BLaER1 treated with 17β-estradiol and CSF1 and Interleukin-3, amounts not matched to agents 10 nM and 100 nM (cell line): ENCODE data around the gene CTIF.
"Not testable (repeated sequence)": the region's sequence is repeated elsewhere in the genome, so short reads cannot be mapped to it uniquely, and the experiment has no call there.

ENCODE experiments used
- H3K27ac ChIP-seq, 11 experiments: shearing (Covaris generic); formaldehyde crosslinking; 2 replicates each; pipeline ENCODE4 v1.8.1; 2022
- H3K27me3 ChIP-seq, 11 experiments: shearing (Covaris generic); formaldehyde crosslinking; 2 replicates each; pipeline ENCODE4 v1.8.1; 2022
- H3K36me3 ChIP-seq, 11 experiments: shearing (Covaris generic); formaldehyde crosslinking; 2 replicates each; pipeline ENCODE4 v1.8.1; 2022
- H3K4me1 ChIP-seq, 10 experiments: shearing (Covaris generic); formaldehyde crosslinking; 2 replicates each; pipeline ENCODE4 v1.8.1; 2022
- H3K4me2 ChIP-seq, 11 experiments: shearing (Covaris generic); formaldehyde crosslinking; 2 replicates each; pipeline ENCODE4 v1.8.1; 2022
- H3K4me3 ChIP-seq, 10 experiments: shearing (Covaris generic); formaldehyde crosslinking; 2 replicates each; pipeline ENCODE4 v1.8.1; 2022
- H3K9ac ChIP-seq, 11 experiments: shearing (Covaris generic); formaldehyde crosslinking; 2 replicates each; pipeline ENCODE4 v1.8.1; 2022
- H3K9me3 ChIP-seq, 11 experiments: shearing (Covaris generic); formaldehyde crosslinking; replicated peaks in 1 of 11; 2 replicates each; pipeline ENCODE4 v1.8.1; 2022
- H4K20me1 ChIP-seq, 11 experiments: shearing (Covaris generic); formaldehyde crosslinking; 2 replicates each; pipeline ENCODE4 v1.8.1; 2022
- Cebpa-rat ChIP-seq, 11 experiments: shearing (Covaris generic); IDR thresholded peaks; 2 replicates each; pipeline ENCODE4 v1.8.1; 2022

CTIF gene

DNA sequence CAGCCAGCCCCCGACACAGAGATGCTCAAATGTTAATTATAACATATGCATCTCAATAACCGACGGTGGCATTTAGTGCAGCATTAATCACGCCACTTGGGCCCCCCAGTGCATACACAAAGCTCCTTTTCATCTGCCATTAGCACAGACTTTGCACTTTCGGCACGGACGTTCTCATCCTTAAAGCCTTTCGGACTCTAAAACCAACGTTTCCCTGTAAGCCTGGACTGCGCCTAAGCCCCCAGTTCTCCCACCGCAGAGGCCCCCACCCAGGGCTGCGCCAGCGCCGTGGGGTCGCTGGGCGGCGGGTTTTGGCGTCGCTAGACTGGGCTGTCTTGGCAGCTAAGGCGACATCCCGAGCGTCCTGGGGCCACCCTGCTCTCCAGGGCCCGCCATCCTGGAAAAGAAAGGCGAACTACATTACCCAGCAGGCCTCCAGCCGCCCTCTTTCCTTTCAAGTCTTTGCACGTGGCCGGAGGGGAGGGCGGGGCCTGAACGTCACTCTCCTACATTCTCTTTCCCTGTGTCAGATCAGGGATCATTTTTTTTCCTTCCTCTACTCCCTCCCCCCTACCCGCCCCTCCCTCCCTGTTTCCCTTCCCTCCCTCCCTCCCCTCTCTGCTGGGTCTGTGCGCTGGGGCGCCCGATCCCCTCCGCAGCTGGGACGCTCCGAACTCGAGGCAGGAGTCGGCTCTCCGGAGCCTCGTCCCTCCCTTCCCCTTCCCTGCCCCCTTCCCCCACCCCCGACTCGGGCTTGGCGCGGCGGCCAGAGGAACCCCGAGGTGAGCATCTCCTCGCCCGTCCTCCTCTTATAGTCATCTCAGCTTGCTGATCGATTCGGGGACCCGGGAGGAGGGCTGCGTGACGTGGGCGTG, at the start of gene CTIF:
Gene CTIF (plus strand): TSS at position 501 of the 875 bp plus-strand sequence. CDS start 80,535 bp downstream, outside the sequence.
- H3K27ac ChIP-seq: peak within 1 kb of the TSS in 10 of 11 experiments; percentile 24 to 60 (median 56); a peak in 17 of 22 replicates
- H3K4me1 ChIP-seq: peaks cover 5 to 19% (median 14%) of the 10 kb centered on the region in 10 experiments; a peak in 17 of 20 replicates
- H3K4me3 ChIP-seq: peak within 1 kb of the TSS; percentile 73 to 95 (median 81)
- H3K9me3 ChIP-seq: no peaks in the 10 kb centered on the region
- peaks cover 0 to 6% (median 0%) of the 10 kb centered on the region in 11 experiments; a peak in 1 of 22 replicates for H3K36me3 ChIP-seq
- H3K27me3 ChIP-seq: peaks cover 0 to 43% (median 34%) of the 10 kb centered on the region in 11 experiments; a peak in 18 of 22 replicates
- H4K20me1 ChIP-seq: peaks cover 24 to 44% (median 40%) of the 10 kb centered on the region in 11 experiments
- no peak for TF ChIP-seq Cebpa-rat (IDR thresholded peaks at IDR 0.05)
- H3K9ac ChIP-seq: peak within 1 kb of the TSS; percentile 63 to 82 (median 80)
- peak within 1 kb of the TSS; percentile 94 to 100 (median 100) for H3K4me2 ChIP-seq

DNA sequence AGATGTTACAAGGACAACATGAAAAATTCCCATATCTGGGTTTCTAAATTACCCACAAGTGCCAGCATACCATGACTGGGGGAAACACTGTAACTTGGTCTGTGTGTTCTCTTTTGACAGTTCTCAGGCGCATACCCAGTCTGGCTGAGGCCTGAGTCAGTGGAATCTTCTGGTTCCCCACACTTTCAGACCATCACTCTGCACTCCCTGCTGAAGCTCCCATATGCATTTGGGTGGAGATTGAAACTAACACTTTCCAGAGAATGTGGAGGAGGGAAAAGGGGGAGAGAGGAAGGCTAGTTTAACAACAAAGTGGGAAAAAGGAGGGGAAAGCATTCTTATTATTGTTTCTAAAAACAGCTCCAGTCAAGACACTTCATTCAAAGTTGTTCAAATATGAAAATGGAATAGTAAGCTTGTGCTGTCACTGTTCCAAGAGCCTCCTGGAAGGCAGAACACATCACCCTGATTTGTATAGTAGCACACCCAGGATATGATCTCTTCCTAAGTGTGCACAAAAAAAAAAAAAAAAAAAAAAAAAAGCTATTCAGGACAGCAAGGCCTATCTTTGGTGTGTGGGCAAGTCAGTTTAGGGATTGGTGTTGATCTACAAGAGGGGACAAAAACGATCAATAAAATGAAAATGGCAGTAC, 48.1 kb upstream of the CTIF start:
- no peak overlapping the region for H3K4me3 ChIP-seq
- H3K4me2 ChIP-seq: no peak overlapping the region
- 0 out of 22 replicates have a peak, but pooled peaks cover 0 to 4% (median 0%) of the 10 kb centered on the region in 11 experiments for H3K9me3 ChIP-seq
- H3K4me1 ChIP-seq: peaks cover 0 to 8% (median 7%) of the 10 kb centered on the region in 10 experiments; a peak in 7 of 20 replicates
- no peak overlapping the region for H3K27ac ChIP-seq
- no peak overlapping the region for H3K9ac ChIP-seq
- H3K36me3 ChIP-seq: no peaks in the 10 kb centered on the region
- no peaks in the 10 kb centered on the region for H4K20me1 ChIP-seq
- no peak for TF ChIP-seq Cebpa-rat (IDR thresholded peaks at IDR 0.05)
- no peaks in the 10 kb centered on the region for H3K27me3 ChIP-seq

DNA sequence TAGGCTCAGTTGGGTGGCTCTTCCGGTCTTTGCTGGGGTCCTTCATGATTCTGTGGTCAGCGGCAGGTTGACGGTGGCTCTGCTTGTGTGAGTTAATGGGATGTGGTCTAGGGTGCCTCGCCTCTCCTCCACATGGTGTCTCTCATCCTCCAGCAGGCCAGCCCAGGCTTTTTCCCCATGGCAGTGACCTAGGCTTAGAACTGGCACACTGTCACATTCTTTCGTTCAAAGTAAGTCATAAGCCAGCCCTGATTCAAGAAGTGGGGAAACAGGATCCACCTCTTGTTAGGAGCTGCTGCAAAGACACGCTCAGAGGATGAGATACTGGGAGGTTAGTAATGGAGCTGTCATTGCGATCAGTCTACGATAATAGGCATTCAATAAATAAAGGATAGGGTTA, 46.0 kb upstream of the CTIF start:
- no peaks in the 10 kb centered on the region for H3K27me3 ChIP-seq
- H3K27ac ChIP-seq: no peak overlapping the region
- no peak overlapping the region for H3K4me3 ChIP-seq
- H3K36me3 ChIP-seq: no peaks in the 10 kb centered on the region
- H3K4me2 ChIP-seq: no peak overlapping the region
- peaks cover 0 to 8% (median 7%) of the 10 kb centered on the region in 10 experiments; a peak in 7 of 20 replicates for H3K4me1 ChIP-seq
- TF ChIP-seq Cebpa-rat (IDR thresholded peaks at IDR 0.05): no peak
- no peaks in the 10 kb centered on the region for H4K20me1 ChIP-seq
- no peak overlapping the region for H3K9ac ChIP-seq
- peaks cover 4 to 22% (median 11%) of the 10 kb centered on the region in 11 experiments; a peak in 15 of 22 replicates for H3K9me3 ChIP-seq

DNA sequence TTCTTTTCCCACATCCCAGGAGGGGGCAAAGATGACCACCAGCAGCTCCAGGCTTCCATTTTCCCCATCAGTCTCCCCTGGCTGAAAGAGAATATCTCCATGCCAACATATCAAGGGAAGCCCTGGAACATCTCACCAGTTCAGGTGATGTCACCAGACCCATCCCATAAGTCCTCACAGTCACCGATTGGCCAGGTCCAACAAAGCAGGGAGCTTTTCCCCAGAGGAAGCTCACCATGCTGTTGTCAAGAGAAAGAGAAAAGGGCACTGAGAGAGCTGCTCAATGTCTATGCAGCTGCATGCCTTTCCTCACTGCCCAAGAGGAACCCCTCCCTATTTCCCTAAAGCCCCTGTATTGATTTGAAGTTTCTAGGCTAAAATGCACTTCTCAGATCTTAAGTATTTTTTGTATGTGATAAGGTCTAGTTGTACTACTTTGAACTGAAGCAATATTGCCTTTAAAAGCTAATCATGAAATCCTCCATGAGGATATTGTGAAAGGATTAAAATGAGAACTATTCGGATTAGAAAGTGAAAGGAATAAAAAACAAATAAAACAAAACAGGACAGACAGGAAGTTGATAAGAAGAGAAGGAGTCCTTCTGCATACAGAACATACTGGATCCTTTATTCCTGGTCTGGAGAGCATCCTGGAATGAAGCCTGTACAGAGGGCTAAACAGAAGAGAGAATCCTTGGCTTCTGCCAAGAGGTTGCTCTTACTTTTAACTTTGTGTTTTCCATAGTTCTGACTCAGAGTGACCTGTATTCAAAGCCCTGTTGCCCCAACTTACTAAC, 45.2 kb upstream of the CTIF start:
- TF ChIP-seq Cebpa-rat (IDR thresholded peaks at IDR 0.05): no peak
- Histone ChIP-seq H4K20me1 (no peaks in the 10 kb centered on the region), H3K9me3 (peaks cover 4 to 28% (median 16%) of the 10 kb centered on the region in 11 experiments; a peak in 15 of 22 replicates), H3K9ac (no peak overlapping the region), H3K4me3 (no peak overlapping the region), H3K27me3 (no peaks in the 10 kb centered on the region), H3K4me1 (peaks cover 0 to 8% (median 7%) of the 10 kb centered on the region in 10 experiments; a peak in 7 of 20 replicates), H3K4me2 (peak overlapping the region in 5 of 11 experiments; percentile 3 to 42 (median 27); a peak in 7 of 22 replicates), H3K36me3 (no peaks in the 10 kb centered on the region), H3K27ac (peak overlapping the region in 2 of 11 experiments; percentile 14 to 33; a peak in 3 of 22 replicates)

DNA sequence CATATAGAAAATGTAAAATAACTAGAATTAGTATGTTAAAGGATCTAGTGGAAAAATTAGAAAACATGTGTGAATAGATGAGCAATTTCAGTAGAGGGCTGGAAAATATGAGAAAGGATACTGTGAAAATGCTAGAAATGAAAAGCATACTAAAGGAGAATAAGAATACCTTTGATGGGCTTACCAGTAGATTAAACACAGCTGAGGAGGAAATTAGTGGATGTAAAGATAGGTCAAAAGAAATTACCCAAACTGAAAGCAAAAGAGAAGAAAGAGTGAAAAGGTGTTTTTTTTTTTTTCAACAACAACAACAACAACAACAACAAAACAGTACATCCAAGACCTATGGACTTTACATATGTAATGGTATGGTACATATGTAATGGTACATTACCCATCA, 41.0 kb upstream of the CTIF start:
- TF ChIP-seq Cebpa-rat (IDR thresholded peaks at IDR 0.05): no peak
- H3K27ac ChIP-seq: no peak overlapping the region
- no peak overlapping the region for H3K4me2 ChIP-seq
- H3K4me1 ChIP-seq: peaks cover 0 to 8% (median 7%) of the 10 kb centered on the region in 10 experiments; a peak in 7 of 20 replicates
- H3K9me3 ChIP-seq: peaks cover 4 to 28% (median 16%) of the 10 kb centered on the region in 11 experiments; a peak in 15 of 22 replicates
- no peaks in the 10 kb centered on the region for H3K36me3 ChIP-seq
- H3K4me3 ChIP-seq: no peak overlapping the region
- no peak overlapping the region for H3K9ac ChIP-seq
- no peaks in the 10 kb centered on the region for H4K20me1 ChIP-seq
- no peaks in the 10 kb centered on the region for H3K27me3 ChIP-seq

DNA sequence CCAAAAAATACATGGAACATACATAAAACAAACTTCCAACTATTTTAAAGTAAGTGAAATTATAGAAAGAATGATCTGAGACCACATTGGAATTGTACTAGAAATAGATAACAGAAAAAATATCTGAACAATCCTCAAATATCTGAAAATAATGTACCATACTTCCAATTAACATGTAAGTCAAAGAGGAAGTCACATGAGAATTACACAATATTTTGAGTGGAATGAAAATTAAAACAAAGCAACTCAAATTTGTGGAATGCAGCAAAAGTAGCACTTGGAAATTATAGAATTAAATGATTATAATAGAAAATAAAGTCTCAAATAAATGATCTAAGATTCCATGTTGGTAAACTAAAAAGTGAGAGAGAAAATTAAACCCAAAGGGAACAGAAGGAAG, 38.3 kb upstream of the CTIF start:
- no peaks in the 10 kb centered on the region; a peak in 1 of 22 replicates for H4K20me1 ChIP-seq
- H3K4me2 ChIP-seq: no peak overlapping the region
- no peaks in the 10 kb centered on the region for H3K4me1 ChIP-seq
- no peak overlapping the region for H3K9ac ChIP-seq
- no peaks in the 10 kb centered on the region for H3K36me3 ChIP-seq
- no peaks in the 10 kb centered on the region for H3K27me3 ChIP-seq
- no peak overlapping the region for H3K4me3 ChIP-seq
- H3K9me3 ChIP-seq: peaks cover 13 to 33% (median 26%) of the 10 kb centered on the region in 11 experiments; a peak in 21 of 22 replicates
- TF ChIP-seq Cebpa-rat (IDR thresholded peaks at IDR 0.05): no peak
- no peak overlapping the region for H3K27ac ChIP-seq

DNA sequence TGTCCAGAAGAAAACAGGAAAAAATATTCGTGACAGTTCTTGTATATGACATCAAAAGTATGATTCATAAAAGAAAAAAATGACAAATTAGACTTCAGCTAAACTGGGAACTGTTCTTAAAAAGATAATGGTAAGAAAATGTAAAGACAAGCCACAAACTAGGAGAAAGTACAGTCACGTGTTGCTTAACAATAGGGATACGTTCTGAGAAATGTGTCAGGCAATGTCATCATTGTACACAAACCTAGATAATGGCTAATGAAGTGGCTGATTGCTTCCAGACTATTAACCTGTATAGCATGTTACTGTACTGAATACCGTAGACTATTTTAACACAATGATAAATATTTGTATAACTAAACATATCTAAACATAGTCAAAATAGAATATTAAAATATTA, 35.9 kb upstream of the CTIF start:
- Histone ChIP-seq H3K36me3 (no peaks in the 10 kb centered on the region; a peak in 1 of 22 replicates), H3K4me3 (no peak overlapping the region), H3K4me2 (no peak overlapping the region), H3K9ac (no peak overlapping the region), H3K27ac (no peak overlapping the region), H3K27me3 (no peaks in the 10 kb centered on the region), H3K9me3 (peaks cover 33 to 40% (median 37%) of the 10 kb centered on the region in 11 experiments), H4K20me1 (no peaks in the 10 kb centered on the region; a peak in 1 of 22 replicates), H3K4me1 (no peaks in the 10 kb centered on the region)
- TF ChIP-seq Cebpa-rat (IDR thresholded peaks at IDR 0.05): no peak

DNA sequence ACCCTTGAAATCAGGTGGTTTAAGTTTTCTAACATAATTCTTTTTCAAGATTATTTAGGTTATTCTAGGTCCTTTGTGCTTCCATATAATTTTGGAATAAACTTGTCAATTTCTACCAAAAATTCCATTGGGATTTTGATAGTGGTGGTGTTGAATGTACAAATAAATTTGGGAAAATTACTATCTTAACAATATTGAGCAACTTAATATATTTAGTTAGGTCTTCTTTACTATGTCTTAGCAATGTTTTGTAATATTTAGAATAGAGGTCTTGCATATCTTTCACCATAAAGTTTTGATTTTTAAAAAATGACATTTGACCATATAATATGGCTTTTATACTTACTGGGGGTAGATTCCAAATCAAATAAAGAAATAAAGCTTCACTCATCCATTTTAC, 34.0 kb upstream of the CTIF start:
- Histone ChIP-seq H3K9me3 (peaks cover 36 to 46% (median 39%) of the 10 kb centered on the region in 11 experiments), H3K9ac (no peak overlapping the region), H3K4me1 (no peaks in the 10 kb centered on the region), H3K36me3 (no peaks in the 10 kb centered on the region; a peak in 1 of 22 replicates), H3K27ac (no peak overlapping the region), H4K20me1 (no peaks in the 10 kb centered on the region; a peak in 1 of 22 replicates), H3K4me2 (no peak overlapping the region), H3K27me3 (no peaks in the 10 kb centered on the region), H3K4me3 (no peak overlapping the region)
- no peak; a peak in 1 of 22 replicates for TF ChIP-seq Cebpa-rat (IDR thresholded peaks at IDR 0.05)

DNA sequence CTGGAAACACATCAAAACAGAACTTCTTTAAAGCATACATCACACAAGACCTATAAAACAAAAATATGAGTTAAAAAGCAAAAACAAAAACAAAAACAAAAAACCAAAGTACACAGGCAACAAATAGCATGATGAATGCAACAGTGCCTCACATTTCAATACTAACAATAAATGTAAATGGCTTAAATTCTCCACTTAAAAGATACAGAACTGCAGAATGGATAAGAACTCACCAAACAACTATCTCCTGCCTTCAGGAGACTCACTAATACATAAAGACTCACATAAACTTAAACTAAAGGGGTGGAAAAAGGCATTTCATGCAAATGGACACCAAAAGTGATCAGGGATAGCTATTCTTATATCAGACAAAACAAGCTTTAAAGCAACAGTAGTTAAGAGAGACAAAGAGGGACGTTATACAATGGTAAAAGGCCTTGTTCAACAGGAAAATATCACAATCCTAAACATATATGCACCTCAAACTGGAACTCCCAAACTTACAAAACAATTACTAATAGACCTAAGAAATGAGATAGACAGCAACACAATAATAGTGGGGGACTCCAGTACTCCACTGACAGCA, 31.8 kb upstream of the CTIF start:
- not testable (repeated sequence) for H3K36me3 ChIP-seq, H3K27me3 ChIP-seq, H3K4me3 ChIP-seq, H3K27ac ChIP-seq, H3K4me2 ChIP-seq, H4K20me1 ChIP-seq, H3K9ac ChIP-seq, H3K4me1 ChIP-seq
- peaks cover 36 to 48% (median 39%) of the 10 kb centered on the region in 11 experiments for H3K9me3 ChIP-seq

DNA sequence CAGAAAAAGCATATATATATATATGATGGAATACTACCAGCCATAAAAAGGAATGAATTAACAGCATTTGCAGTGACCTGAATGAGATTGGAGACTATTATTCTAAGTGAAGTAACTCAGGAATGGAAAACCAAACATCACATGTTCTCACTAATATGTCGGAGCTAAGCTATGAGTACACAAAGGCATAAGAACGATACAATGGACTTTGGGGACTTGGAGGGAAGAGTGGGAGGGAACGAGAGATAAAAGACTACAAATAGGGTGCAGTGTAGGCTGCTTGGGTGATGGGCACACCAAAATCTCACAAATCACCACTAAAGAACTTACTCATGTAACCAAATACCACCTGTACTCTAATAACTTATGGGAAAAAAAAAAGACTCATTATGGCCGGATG, 26.3 kb upstream of the CTIF start:
- not testable (repeated sequence) for H3K4me1 ChIP-seq, H3K4me3 ChIP-seq, H3K9ac ChIP-seq, H3K27me3 ChIP-seq, H4K20me1 ChIP-seq, H3K36me3 ChIP-seq, H3K4me2 ChIP-seq, H3K27ac ChIP-seq
- peaks cover 7 to 20% (median 13%) of the 10 kb centered on the region in 11 experiments; a peak in 21 of 22 replicates for H3K9me3 ChIP-seq
